Caco-2 (cell line): Measurements from ENCODE around the gene POMP. TPM values are rescaled to one million over a fixed set of nuclear protein-coding genes. Genes with fewer than 3 reads are reported as not detected.

Experiments used
- BruUV-seq: library from RNA; stranded (reverse); fragments of 400-500 nt; replicated peaks from 2 replicates; lab custom pipeline; 2021; lab: Mats Ljungman, UMichigan
- CTCF ChIA-PET: fragments of 300-600 bp; sonication (Branson Sonifier 250); formaldehyde crosslinking; loops from one replicate; lab custom pipeline; 2022; ENCODE audit warnings: antibody characterized with exemption; lab: Charles Lee
- POLR2A ChIA-PET: fragments of 300-600 bp; sonication (Branson Sonifier 250); formaldehyde crosslinking; loops from one replicate; lab custom pipeline; 2022; ENCODE audit warnings: antibody characterized with exemption; lab: Charles Lee
- DNase-seq, 2 experiments: peaks; one replicate each; pipeline versions ENCODE4 v3.0.0 to v3.0.0-alpha.2; 2020 to 2022
- H3K27me3 ChIP-seq: replicated peaks from 2 replicates; pipeline ENCODE4 v1.6.0; 2011; ENCODE audit warnings: low read length; ENCODE audit not compliant: control insufficient read depth, insufficient read depth
- H3K36me3 ChIP-seq: 2 replicates; pipeline ENCODE4 v1.5.1; 2011; ENCODE audit warnings: low read length; ENCODE audit not compliant: control insufficient read depth, insufficient read depth
- H3K4me1 ChIP-seq: fragments of 250-450 bp; sonication (Bioruptor Pico); 2 replicates; pipeline ENCODE4 v1.5.1; 2020; ENCODE audit warnings: mild to moderate bottlenecking
- H3K4me3 ChIP-seq: 2 replicates; pipeline ENCODE4 v1.5.1; 2011; ENCODE audit warnings: low read depth, mild to moderate bottlenecking, control low read depth, low read length
- H3K9me3 ChIP-seq: fragments of 250-450 bp; sonication (Bioruptor Pico); 2 replicates; pipeline ENCODE4 v1.5.1; 2020; ENCODE audit warnings: mild to moderate bottlenecking, moderate library complexity
- H3K27ac Mint-ChIP-seq: one replicate; pipeline ENCODE4 v1.8.0; 2022; ENCODE audit warnings: mixed read lengths; ENCODE audit not compliant: unreplicated experiment
- H3K27me3 Mint-ChIP-seq: one replicate; pipeline ENCODE4 v1.8.0; 2022; ENCODE audit warnings: mixed read lengths; ENCODE audit not compliant: insufficient read depth, unreplicated experiment
- H3K36me3 Mint-ChIP-seq: one replicate; pipeline ENCODE4 v1.8.0; 2022; ENCODE audit warnings: mild to moderate bottlenecking, mixed read lengths; ENCODE audit not compliant: insufficient read depth, unreplicated experiment
- H3K4me1 Mint-ChIP-seq: one replicate; pipeline ENCODE4 v1.8.0; 2022; ENCODE audit warnings: low read depth, mixed read lengths; ENCODE audit not compliant: unreplicated experiment
- H3K4me3 Mint-ChIP-seq: one replicate; pipeline ENCODE4 v1.8.0; 2022; ENCODE audit warnings: mild to moderate bottlenecking, moderate library complexity, mixed read lengths; ENCODE audit not compliant: unreplicated experiment
- H3K9me3 Mint-ChIP-seq: one replicate; pipeline ENCODE4 v1.8.0; 2022; ENCODE audit warnings: mixed read lengths; ENCODE audit not compliant: unreplicated experiment
- intact Hi-C: fragments of 100-400 bp; cut with micrococcal nuclease; formaldehyde crosslinking; loops from one replicate; pipeline ENCODE4 v1.10.0; 2022; ENCODE audit not compliant: unreplicated experiment
- total RNA-seq: library from RNA; stranded (reverse); gene quantifications from 2 replicates; pipeline ENCODE4 v1.2.3, GENCODE V29; 2022
- TF ChIP-seq, protein P1 (sequence below), 2 experiments: fragments of 200-600 bp in 1 of 2; IDR thresholded peaks; 1 replicate in 1 of 2; 2 replicates in 1 of 2; pipeline versions ENCODE4 v1.5.1 to v1.8.0; 2011 to 2022; ENCODE audit warnings: antibody characterized with exemption in 1 of 2, control low read depth in 1 of 2, inconsistent platforms in 1 of 2, low read depth in 1 of 2, low read length in 1 of 2, mild to moderate bottlenecking in 1 of 2, moderate library complexity in 1 of 2; ENCODE audit not compliant: insufficient read depth in 1 of 2, severe bottlenecking in 1 of 2, unreplicated experiment in 1 of 2

Gene POMP
- total RNA-seq, 1 experiment from 2014 or later: 116 TPM

DNA sequence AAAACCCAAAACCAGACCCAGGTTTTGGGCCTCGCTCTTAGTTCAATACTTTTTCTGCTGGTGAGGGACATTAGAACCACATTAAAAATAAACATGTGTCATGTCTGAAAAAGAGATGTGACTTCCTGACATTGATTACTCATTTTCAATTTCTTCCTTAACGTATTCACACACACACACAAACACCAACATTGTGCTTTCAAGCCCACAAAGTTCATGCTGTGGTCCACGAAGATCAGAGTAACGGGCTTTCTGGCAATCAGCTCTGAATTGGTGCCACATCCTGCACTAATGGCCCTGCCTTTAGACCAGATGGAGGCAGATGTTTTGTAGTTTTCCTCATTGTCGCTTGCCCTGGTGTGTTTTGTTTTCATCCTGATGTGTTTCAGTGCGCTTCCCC lies 47.9 kb upstream of the POMP start:
- Mint-ChIP-seq H3K9me3 (no peaks in the 10 kb centered on the region), H3K4me3 (no peak overlapping the region), H3K27me3 (no peaks in the 10 kb centered on the region), H3K36me3 (no peaks in the 10 kb centered on the region), H3K4me1 (peaks cover 11% of the 10 kb centered on the region), H3K27ac (no peak overlapping the region)
- TF ChIP-seq, protein P1, sequence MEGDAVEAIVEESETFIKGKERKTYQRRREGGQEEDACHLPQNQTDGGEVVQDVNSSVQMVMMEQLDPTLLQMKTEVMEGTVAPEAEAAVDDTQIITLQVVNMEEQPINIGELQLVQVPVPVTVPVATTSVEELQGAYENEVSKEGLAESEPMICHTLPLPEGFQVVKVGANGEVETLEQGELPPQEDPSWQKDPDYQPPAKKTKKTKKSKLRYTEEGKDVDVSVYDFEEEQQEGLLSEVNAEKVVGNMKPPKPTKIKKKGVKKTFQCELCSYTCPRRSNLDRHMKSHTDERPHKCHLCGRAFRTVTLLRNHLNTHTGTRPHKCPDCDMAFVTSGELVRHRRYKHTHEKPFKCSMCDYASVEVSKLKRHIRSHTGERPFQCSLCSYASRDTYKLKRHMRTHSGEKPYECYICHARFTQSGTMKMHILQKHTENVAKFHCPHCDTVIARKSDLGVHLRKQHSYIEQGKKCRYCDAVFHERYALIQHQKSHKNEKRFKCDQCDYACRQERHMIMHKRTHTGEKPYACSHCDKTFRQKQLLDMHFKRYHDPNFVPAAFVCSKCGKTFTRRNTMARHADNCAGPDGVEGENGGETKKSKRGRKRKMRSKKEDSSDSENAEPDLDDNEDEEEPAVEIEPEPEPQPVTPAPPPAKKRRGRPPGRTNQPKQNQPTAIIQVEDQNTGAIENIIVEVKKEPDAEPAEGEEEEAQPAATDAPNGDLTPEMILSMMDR (IDR thresholded peaks at IDR 0.05; ENCODE audit: insufficient read depth in 1 of 2, low read depth in 1 of 2, low read length in 1 of 2, severe bottlenecking in 1 of 2, unreplicated experiment in 1 of 2): no peak
- ChIA-PET POLR2A (no interaction called here), CTCF (no interaction called here)
- H3K27me3 ChIP-seq: no peaks in the 10 kb centered on the region
- no TSS peak for BruUV-seq
- no peaks in the 10 kb centered on the region for H3K9me3 ChIP-seq
- intact Hi-C loops: no loop called here
- no peaks in the 10 kb centered on the region for H3K36me3 ChIP-seq
- H3K4me1 ChIP-seq: peaks cover 13% of the 10 kb centered on the region
- DNase-seq: no peak
- no peak overlapping the region for H3K4me3 ChIP-seq

DNA sequence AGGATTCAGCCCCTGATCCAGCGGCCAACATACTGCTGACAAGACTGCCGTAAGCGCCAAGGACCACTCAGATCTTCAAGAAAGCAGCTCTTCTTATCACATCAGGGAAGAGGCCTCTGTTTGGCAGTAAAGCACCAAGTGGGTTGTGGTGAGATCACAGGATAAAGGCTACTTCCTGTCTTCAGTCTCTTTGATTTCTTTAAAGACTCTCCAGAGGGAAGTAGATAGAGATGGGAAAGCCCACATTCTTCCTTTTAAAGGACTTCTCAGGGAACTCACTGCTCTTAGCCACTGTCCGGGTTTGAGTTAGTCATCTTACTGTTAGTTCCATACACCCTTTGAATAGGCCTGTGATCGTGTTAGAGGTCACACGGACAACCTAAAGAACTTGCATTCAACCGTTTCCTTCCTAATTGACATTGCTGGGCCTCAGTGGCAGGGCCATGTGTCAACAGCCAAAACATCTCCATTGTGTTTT lies 47.2 kb upstream of the POMP start:
- no peaks in the 10 kb centered on the region for H3K9me3 Mint-ChIP-seq
- Histone ChIP-seq H3K27me3 (no peaks in the 10 kb centered on the region), H3K36me3 (no peaks in the 10 kb centered on the region), H3K4me3 (no peak overlapping the region), H3K4me1 (peaks cover 13% of the 10 kb centered on the region), H3K9me3 (no peaks in the 10 kb centered on the region)
- no peaks in the 10 kb centered on the region for H3K27me3 Mint-ChIP-seq
- BruUV-seq: no TSS peak
- H3K4me3 Mint-ChIP-seq: no peak overlapping the region
- TF ChIP-seq, protein P1 (IDR thresholded peaks at IDR 0.05; ENCODE audit: insufficient read depth in 1 of 2, low read depth in 1 of 2, low read length in 1 of 2, severe bottlenecking in 1 of 2, unreplicated experiment in 1 of 2): no peak
- CTCF ChIA-PET: no interaction called here
- intact Hi-C loops: no loop called here
- H3K36me3 Mint-ChIP-seq: no peaks in the 10 kb centered on the region
- H3K27ac Mint-ChIP-seq: no peak overlapping the region
- peaks cover 11% of the 10 kb centered on the region for H3K4me1 Mint-ChIP-seq
- no peak for DNase-seq
- POLR2A ChIA-PET: no interaction called here

DNA sequence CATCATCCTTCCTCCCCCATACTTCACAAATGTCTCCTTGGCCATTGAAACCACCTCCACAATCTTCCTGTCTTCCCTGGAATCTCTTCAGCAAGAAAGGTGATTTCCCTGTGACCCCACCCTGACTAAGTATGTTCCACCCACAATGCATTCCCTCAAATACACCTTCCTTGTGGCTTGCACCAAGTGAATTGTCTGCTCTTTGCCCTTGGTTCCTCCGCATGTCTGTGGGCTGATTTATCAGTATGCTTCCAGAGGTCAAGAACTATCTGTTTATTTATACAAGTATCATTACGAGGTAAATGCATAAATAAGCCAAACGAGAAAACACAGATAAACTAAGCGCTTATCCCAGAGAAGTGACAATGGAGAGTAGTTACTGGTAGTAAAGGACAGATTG lies 45.4 kb upstream of the POMP start:
- Mint-ChIP-seq H3K4me1 (peaks cover 11% of the 10 kb centered on the region), H3K9me3 (no peaks in the 10 kb centered on the region), H3K4me3 (no peak overlapping the region), H3K27ac (no peak overlapping the region), H3K27me3 (no peaks in the 10 kb centered on the region), H3K36me3 (no peaks in the 10 kb centered on the region)
- Histone ChIP-seq H3K36me3 (no peaks in the 10 kb centered on the region), H3K27me3 (no peaks in the 10 kb centered on the region), H3K4me3 (no peak overlapping the region), H3K4me1 (peaks cover 13% of the 10 kb centered on the region), H3K9me3 (no peaks in the 10 kb centered on the region)
- peak in 1 of 2 experiments; percentile 41 for DNase-seq
- BruUV-seq: no TSS peak
- ChIA-PET CTCF (no interaction called here), POLR2A (no interaction called here)
- intact Hi-C loops: no loop called here
- TF ChIP-seq, protein P1 (IDR thresholded peaks at IDR 0.05; ENCODE audit: insufficient read depth in 1 of 2, low read depth in 1 of 2, low read length in 1 of 2, severe bottlenecking in 1 of 2, unreplicated experiment in 1 of 2): no peak
